ENCODE data around the gene HDDC3. TPM values are rescaled to one million over a fixed set of nuclear protein-coding genes. Genes with fewer than 3 reads are reported as not detected.

Gene HDDC3
- total and polyA plus RNA-seq, 2 donors, result 18.7 to 25.4 TPM

Other genes starting within 250 kb of the HDDC3 start
- 25.6 TPM for gene BLM, start 215.2 kb downstream of the HDDC3 start, total RNA-seq
- 13.2 TPM for gene BLM, start 215.2 kb downstream of the HDDC3 start, polyA plus RNA-seq
- 11.5 TPM for gene FURIN, start 64.0 kb downstream of the HDDC3 start, total RNA-seq
- 36.7 TPM for gene FURIN, start 64.0 kb downstream of the HDDC3 start, polyA plus RNA-seq
- 8.3 TPM for gene FES, start 48.0 kb downstream of the HDDC3 start, total RNA-seq
- 19.4 TPM for gene FES, start 48.0 kb downstream of the HDDC3 start, polyA plus RNA-seq
- gene MAN2A2, start 29.2 kb downstream of the HDDC3 start, total RNA-seq, result 8.3 TPM
- 46.5 TPM for gene MAN2A2, start 29.2 kb downstream of the HDDC3 start, polyA plus RNA-seq
- 29.8 TPM for gene UNC45A, start 2.7 kb upstream of the HDDC3 start, total RNA-seq
- gene UNC45A, start 2.7 kb upstream of the HDDC3 start, polyA plus RNA-seq, result 38.9 TPM
- 11.0 TPM for gene RCCD1, start 22.3 kb upstream of the HDDC3 start, total RNA-seq
- gene RCCD1, start 22.3 kb upstream of the HDDC3 start, polyA plus RNA-seq, result 5.0 TPM
- gene PRC1, start 62.0 kb upstream of the HDDC3 start, total RNA-seq, result 90.9 TPM
- 18.7 TPM for gene PRC1, start 62.0 kb upstream of the HDDC3 start, polyA plus RNA-seq
- 8.7 TPM for gene VPS33B, start 90.0 kb upstream of the HDDC3 start, total RNA-seq
- gene VPS33B, start 90.0 kb upstream of the HDDC3 start, polyA plus RNA-seq, result 19.0 TPM
- 3.2 TPM for gene SV2B, start 167.7 kb upstream of the HDDC3 start, total RNA-seq
- 1.7 TPM for gene SV2B, start 167.7 kb upstream of the HDDC3 start, polyA plus RNA-seq